Sigmoid colon (tissue), 7 donors: ENCODE results near the gene FITM1. TPM values are rescaled to one million over a fixed set of nuclear protein-coding genes. Genes with fewer than 3 reads are reported as not detected.
A peak's percentile ranks its signal among the peaks of the same experiment; 100 is the strongest.

Experiments used
- DNase-seq: peaks from one replicate; pipeline ENCODE4 v3.0.0-alpha.2; 2019
- H3K27ac ChIP-seq, 4 donors: fragments of 200-600 bp; sonication (generic); one replicate each; pipeline ENCODE4 v1.5.1; 2016 to 2019; ENCODE audit warnings: mild to moderate bottlenecking in 1 of 4
- H3K27me3 ChIP-seq, 3 donors: fragments of 200-600 bp; sonication (generic); one replicate each; pipeline ENCODE4 v1.5.1; 2019; ENCODE audit warnings: mild to moderate bottlenecking in 1 of 3
- H3K36me3 ChIP-seq, 4 donors: fragments of 200-600 bp; sonication (generic); one replicate each; pipeline ENCODE4 v1.5.1; 2016 to 2019
- H3K4me1 ChIP-seq, 4 donors: fragments of 200-600 bp; sonication (generic); one replicate each; pipeline ENCODE4 v1.5.1; 2017 to 2019
- H3K4me3 ChIP-seq, 4 donors: fragments of 200-600 bp; sonication (generic); one replicate each; pipeline ENCODE4 v1.5.1; 2017 to 2019; ENCODE audit warnings: mild to moderate bottlenecking in 2 of 4, moderate library complexity in 1 of 4
- H3K9me3 ChIP-seq, 4 donors: fragments of 200-600 bp in 3 of 4; sonication (generic) in 3 of 4; one replicate each; pipeline versions ENCODE4 v1.5.1 to v1.6.1; 2013 to 2019
- CTCF ChIP-seq, 4 experiments: fragments of 450-650 bp in 3 of 4; fragments of 200-600 bp in 1 of 4; IDR thresholded peaks; one replicate each; pipeline ENCODE4 v1.5.1; 2016 to 2019; ENCODE audit warnings: antibody characterized with exemption in 4 of 4, mild to moderate bottlenecking in 3 of 4, moderate library complexity in 2 of 4
- EP300 ChIP-seq, 4 donors: sonication (generic); formaldehyde crosslinking; IDR thresholded peaks; one replicate each; pipeline ENCODE4 v1.6.1; 2017; ENCODE audit warnings: antibody characterized with exemption in 4 of 4
- POLR2A ChIP-seq, 2 donors: fragments of 450-650 bp; IDR thresholded peaks; one replicate each; pipeline ENCODE4 v1.6.1; 2016; ENCODE audit warnings: antibody characterized with exemption in 2 of 2, mild to moderate bottlenecking in 2 of 2, moderate library complexity in 2 of 2
- POLR2AphosphoS5 ChIP-seq, 4 donors: sonication (generic); formaldehyde crosslinking; IDR thresholded peaks; one replicate each; pipeline ENCODE4 v1.6.1; 2017; ENCODE audit warnings: antibody characterized with exemption in 4 of 4
- WGBS, 2 donors: extraction: QIAGEN DNeasy Blood & Tissue Kit; methylation state at CpG; one replicate each; pipeline ENCODE4 v1.1.7; 2013; 5-methylcytosine and 5-hydroxymethylcytosine counted together
- intact Hi-C: fragments of 100-400 bp; cut with DNase I; formaldehyde crosslinking; loops from one replicate; pipeline ENCODE4 v1.15.1; 2023
- polyA plus RNA-seq, 3 donors: library from polyadenylated mRNA; stranded (reverse); fragments of 200-250 nt; gene quantifications; one replicate each; pipeline ENCODE4 v1.2.3, GENCODE V29; 2013
- total RNA-seq, 4 donors: library from RNA; depleted of rRNA; stranded (reverse); fragments of >200 nt; gene quantifications; one replicate each; pipeline ENCODE4 v1.1.0, GENCODE V29; 2016
- donor health status: healthy with polysubstance abuse.
- donor health status: Bipolar disorder and iron deficiency.
- donor health status: healthy.

Gene FITM1
- total and polyA plus RNA-seq, 7 donors = 0.33 to 1.8 TPM; not detected in 5

GRCh38 chr14:24172261-24172860, 41.9 kb downstream of the FITM1 start:
- Histone ChIP-seq H3K4me3 (peak overlapping the region; percentile 31 to 56 (median 48)), H3K27me3 (no peaks in the 10 kb centered on the region), H3K9me3 (no peaks in the 10 kb centered on the region), H3K27ac (peak overlapping the region; percentile 32 to 70 (median 66)), H3K4me1 (peaks cover 0 to 20% (median 16%) of the 10 kb centered on the region in 4 donors), H3K36me3 (peaks cover 0 to 14% (median 6%) of the 10 kb centered on the region in 4 donors)
- intact Hi-C loops = no loop called here
- no peak for DNase-seq
- no peak for TF ChIP-seq CTCF (IDR thresholded peaks at IDR 0.05)
- TF ChIP-seq EP300 (IDR thresholded peaks at IDR 0.05) = no peak
- TF ChIP-seq POLR2AphosphoS5 (IDR thresholded peaks at IDR 0.05) = no peak
- no peak for TF ChIP-seq POLR2A (IDR thresholded peaks at IDR 0.05)
- 39 to 83% methylated on average over 30 of the region's 30 CpGs for WGBS, 2 donors

- Histone ChIP-seq H3K27ac (peak overlapping the region in 3 of 4 donors; percentile 62 to 70 (median 70)), H3K4me1 (peaks cover 0 to 20% (median 16%) of the 10 kb centered on the region in 4 donors), H3K4me3 (peak overlapping the region in 2 of 4 donors; percentile 53 to 56), H3K9me3 (no peaks in the 10 kb centered on the region), H3K27me3 (no peaks in the 10 kb centered on the region), H3K36me3 (peaks cover 0 to 12% (median 6%) of the 10 kb centered on the region in 4 donors)
- TF ChIP-seq CTCF (IDR thresholded peaks at IDR 0.05) (no peak), POLR2A (IDR thresholded peaks at IDR 0.05) (no peak), EP300 (IDR thresholded peaks at IDR 0.05) (no peak), POLR2AphosphoS5 (IDR thresholded peaks at IDR 0.05) (no peak)
- intact Hi-C loops = no loop called here
- 80 to 93% methylated on average over 20 of the region's 20 CpGs for WGBS, 2 donors
- DNase-seq = no peak
These were observed 42.4 kb downstream of the FITM1 start for GRCh38 chr14:24172871-24173281.

DNA sequence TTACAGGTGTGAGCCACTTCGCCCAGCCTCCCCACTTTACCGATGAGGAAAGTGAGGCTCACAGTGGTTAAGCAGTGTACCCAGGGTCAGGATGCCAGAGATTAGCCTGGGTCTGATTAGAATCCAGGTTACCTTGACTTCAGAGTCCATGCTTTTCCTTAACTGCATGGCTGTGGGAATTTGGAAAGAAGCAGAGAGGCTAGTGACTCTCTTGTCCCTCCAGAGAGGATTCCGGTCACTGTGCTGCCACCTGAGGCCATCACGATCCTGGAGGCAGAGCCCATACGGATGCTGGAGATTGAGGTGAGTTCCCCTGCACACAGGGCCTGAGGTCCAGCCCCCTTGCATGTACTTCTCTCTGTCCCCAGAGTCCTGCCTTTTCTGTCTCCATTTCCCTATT, 46.1 kb downstream of the FITM1 start:
- no peak overlapping the region for H3K4me3 ChIP-seq
- peaks cover 4 to 32% (median 7%) of the 10 kb centered on the region in 4 donors for H3K36me3 ChIP-seq
- intact Hi-C loops = no loop called here
- no peaks in the 10 kb centered on the region for H3K9me3 ChIP-seq
- no peak for DNase-seq
- H3K27ac ChIP-seq = no peak overlapping the region
- TF ChIP-seq EP300 (IDR thresholded peaks at IDR 0.05) (no peak), CTCF (IDR thresholded peaks at IDR 0.05) (no peak), POLR2A (IDR thresholded peaks at IDR 0.05) (no peak), POLR2AphosphoS5 (IDR thresholded peaks at IDR 0.05) (no peak)
- peaks cover 0 to 34% (median 31%) of the 10 kb centered on the region in 4 donors for H3K4me1 ChIP-seq
- 95 to 97% methylated on average over 5 of the region's 5 CpGs for WGBS, 2 donors
- H3K27me3 ChIP-seq = no peaks in the 10 kb centered on the region

- H3K27ac ChIP-seq = no peak overlapping the region
- 91% methylated on average over 12 of the region's 12 CpGs for WGBS, 2 donors
- H3K4me3 ChIP-seq = no peak overlapping the region
- intact Hi-C loops = no loop called here
- H3K36me3 ChIP-seq = peaks cover 4 to 37% (median 8%) of the 10 kb centered on the region in 4 donors
- H3K27me3 ChIP-seq = no peaks in the 10 kb centered on the region
- TF ChIP-seq EP300 (IDR thresholded peaks at IDR 0.05) = no peak
- no peak for TF ChIP-seq POLR2AphosphoS5 (IDR thresholded peaks at IDR 0.05)
- TF ChIP-seq POLR2A (IDR thresholded peaks at IDR 0.05) = no peak
- no peak for TF ChIP-seq CTCF (IDR thresholded peaks at IDR 0.05)
- no peak for DNase-seq
- H3K9me3 ChIP-seq = no peaks in the 10 kb centered on the region
- H3K4me1 ChIP-seq = peaks cover 0 to 29% (median 26%) of the 10 kb centered on the region in 4 donors
These were observed 46.8 kb downstream of the FITM1 start for GRCh38 chr14:24177041-24177825.
